HPDE6-E6E7 (cell line): Measurements from ENCODE around the gene CLBA1.
"Not testable (repeated sequence)": the region's sequence is repeated elsewhere in the genome, so short reads cannot be mapped to it uniquely, and the experiment has no call there.

Source experiments
- DNase-seq: peaks from one replicate; pipeline ENCODE4 v3.0.0; 2011; ENCODE audit warnings: missing footprints; ENCODE audit errors: extremely low spot score

CLBA1 gene

GRCh38 chr14:105023144-105023543, 37.6 kb downstream of the CLBA1 start:
- DNase-seq = no peak

- DNase-seq = no peak
Measured at GRCh38 chr14:105023791-105024480, 38.3 kb downstream of the CLBA1 start.

GRCh38 chr14:105025429-105025828, 39.8 kb downstream of the CLBA1 start:
- DNase-seq = no peak

- DNase-seq = no peak
Measured at GRCh38 chr14:105026033-105026785, 40.6 kb downstream of the CLBA1 start.

DNA sequence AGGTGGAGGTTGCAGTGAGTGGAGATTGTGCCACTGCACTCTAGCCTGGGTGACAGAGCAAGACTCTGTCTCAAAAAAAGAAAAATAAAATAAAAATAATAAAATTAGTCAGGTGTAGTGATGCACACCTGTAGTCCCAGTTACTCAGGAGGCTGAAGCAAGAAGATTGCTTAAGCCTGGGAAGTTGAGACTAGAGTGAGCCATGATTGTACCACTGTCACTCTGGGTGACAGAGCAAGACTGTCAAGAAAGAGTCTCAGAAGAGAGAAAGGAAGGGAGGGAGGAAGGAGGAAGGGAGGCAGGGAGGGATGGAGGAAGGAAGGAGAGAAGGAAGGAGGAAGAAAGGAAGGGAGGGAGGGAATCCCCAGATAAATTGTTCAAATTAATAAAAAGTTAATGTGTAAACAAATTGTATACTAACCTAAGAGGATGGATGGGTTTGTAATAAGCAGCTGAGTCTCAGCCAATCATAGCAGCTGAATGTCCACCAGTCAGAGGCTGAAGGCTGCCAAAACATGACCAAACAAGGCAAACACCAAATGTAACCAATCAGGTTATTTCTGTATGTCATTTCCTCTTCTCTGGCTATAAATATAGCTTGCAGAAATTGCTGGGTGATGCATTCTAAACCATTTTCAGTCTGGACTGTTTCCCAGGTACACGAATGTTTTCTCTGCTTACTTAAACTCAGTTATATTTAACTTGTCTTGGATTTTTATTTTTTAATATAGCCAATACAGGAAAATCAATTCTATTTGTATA, 41.4 kb downstream of the CLBA1 start:
- no peak for DNase-seq

- not testable (repeated sequence) for DNase-seq
Measured at GRCh38 chr14:105027718-105028117, 42.1 kb downstream of the CLBA1 start.

DNA sequence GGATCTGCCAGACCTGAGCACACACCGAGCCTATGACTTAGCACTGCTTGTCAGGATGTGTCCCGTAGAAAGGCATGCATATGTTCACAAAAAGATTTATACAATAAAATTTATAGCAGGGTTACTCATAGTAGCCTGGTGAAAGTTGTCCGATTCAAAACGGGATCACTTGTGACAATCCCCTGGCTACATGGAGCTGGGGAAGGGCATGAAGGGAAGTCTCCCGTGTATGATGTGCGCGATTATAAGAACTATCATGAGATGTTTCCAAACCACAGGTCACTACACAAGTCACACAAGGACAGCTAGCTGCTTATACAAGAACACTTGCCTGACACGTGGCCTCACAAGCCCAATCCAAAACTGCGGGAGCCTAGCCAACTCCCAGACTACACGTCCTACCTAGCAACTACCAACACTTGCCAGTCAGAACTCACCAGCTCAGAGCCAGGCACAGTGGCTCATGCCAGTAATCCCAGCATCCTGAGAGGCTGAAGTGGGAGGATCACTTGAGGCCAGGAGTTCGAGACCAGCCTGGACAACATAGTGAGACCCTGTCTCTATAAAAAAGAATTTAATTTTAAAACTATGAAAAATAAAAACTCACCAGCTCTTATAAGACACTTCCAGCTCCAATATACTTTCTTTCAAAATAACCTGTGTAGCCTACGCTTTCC, 42.8 kb downstream of the CLBA1 start:
- DNase-seq = no peak

DNA sequence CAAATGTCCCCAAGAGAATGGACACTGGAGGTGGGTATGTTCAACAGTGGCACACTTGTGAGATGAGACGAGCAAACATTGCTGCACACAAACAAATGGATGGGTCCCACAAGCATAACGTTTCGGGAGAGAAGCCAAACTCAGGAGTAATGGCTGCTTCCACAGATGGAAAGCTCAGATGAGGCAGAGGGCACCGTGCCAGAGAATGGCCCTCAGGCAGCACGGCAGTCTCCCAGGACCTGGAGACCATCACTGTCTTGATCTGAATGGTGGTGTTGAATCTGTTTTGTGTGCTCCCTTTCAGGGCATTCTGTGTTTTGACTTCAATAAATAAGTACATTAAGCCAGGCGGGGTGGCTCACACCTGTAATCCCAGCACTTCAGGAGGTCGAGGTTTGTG, 43.8 kb downstream of the CLBA1 start:
- no peak for DNase-seq

DNA sequence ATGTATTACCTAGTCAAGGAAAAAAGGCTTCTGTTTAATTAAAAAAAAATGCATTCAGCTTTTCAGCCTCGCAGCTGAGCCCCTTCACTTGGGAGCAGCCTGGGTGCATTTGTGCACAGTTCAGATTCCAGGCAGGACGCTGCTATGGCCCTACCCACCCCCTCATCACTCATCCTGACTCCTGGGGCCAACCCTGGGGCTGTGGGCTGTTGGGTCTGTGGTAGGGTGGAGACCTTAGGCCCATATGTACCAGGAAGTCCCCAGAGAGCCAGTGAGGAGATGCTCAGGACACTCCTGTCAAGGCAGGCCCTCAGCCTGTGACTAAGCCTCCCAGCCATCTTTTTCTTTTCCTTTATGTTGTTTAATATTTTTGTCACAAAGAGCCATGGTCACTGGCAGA, 44.6 kb downstream of the CLBA1 start:
- DNase-seq = no peak

- DNase-seq = no peak
Measured at GRCh38 chr14:105030836-105031396, 45.3 kb downstream of the CLBA1 start.

DNA sequence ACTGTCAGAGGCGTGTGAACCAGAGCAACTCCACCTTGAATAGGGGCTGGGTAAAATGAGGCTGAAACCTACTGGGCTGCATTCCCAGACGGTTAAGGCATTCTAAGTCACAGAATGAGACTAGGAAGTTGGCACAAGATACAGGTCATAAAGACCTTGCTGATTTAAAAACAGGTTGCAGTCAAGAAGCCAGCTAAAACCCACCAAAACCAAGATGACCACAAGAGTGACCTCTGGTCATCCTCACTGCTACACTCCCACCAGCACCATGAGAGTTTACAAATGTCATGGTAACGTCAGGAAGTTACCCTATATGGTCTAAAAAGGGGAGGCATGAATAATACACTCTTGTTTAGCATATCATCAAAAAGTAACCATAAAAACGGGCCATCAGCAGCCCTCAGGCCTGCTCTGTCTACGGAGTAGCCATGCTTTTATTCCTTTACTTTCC, 46.9 kb downstream of the CLBA1 start:
- DNase-seq = not testable (repeated sequence)

GRCh38 chr14:105033412-105033900, 47.9 kb downstream of the CLBA1 start:
- DNase-seq = not testable (repeated sequence)

DNA sequence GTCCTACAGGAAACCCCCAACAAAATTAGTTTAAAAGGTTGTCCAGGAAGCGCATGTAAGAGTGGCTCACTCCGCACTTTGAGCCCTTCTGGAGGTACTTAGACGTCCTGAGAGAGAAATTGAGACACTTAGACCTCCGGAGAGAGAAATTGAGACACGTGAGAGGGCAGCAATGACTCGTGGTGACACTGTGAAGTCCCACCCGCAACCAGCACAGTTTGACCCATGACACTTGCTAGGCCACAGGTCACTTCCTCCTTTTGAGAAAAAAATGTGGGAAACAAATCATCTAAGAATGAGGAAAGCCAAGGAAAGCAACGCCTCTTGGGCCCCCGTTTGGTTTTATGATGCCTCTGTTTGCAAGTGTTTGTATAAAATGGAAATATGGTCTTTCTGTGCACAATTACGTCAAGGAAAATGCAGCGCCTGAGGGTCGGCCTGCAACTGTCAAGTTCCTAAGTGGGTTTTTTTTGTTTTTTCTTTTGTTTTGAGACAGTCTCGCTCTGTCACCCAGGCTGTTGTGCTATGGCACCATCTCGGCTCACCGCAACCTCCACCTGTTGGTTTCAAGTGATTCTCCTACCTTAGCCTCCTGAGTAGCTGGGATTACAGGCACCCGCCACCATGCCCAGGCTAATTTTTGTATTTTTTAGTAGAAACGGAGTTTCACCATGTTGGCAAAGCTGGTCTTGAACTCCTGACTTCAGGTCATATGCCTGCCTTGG, 48.9 kb downstream of the CLBA1 start:
- DNase-seq = no peak

DNA sequence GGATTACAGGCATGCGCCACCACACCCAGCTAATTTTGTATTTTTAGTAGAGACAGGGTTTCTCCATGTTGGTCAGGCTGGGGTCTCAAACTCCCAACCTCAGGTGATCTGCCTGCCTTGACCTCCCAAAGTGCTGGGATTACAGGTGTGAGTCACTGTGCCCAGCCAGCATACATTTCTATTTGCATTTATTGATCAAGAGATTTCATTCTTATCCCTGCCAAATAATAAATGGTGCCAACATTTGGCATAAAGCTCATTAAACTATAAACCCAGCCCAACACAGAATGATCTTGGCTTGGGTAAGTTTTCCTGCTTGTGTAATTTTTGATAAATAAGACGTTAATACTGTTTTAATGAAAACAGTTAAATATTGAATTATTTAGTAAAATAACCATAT, 50.0 kb downstream of the CLBA1 start:
- not testable (repeated sequence) for DNase-seq

GRCh38 chr14:105039458-105040205, 54.0 kb downstream of the CLBA1 start:
- DNase-seq = no peak

DNA sequence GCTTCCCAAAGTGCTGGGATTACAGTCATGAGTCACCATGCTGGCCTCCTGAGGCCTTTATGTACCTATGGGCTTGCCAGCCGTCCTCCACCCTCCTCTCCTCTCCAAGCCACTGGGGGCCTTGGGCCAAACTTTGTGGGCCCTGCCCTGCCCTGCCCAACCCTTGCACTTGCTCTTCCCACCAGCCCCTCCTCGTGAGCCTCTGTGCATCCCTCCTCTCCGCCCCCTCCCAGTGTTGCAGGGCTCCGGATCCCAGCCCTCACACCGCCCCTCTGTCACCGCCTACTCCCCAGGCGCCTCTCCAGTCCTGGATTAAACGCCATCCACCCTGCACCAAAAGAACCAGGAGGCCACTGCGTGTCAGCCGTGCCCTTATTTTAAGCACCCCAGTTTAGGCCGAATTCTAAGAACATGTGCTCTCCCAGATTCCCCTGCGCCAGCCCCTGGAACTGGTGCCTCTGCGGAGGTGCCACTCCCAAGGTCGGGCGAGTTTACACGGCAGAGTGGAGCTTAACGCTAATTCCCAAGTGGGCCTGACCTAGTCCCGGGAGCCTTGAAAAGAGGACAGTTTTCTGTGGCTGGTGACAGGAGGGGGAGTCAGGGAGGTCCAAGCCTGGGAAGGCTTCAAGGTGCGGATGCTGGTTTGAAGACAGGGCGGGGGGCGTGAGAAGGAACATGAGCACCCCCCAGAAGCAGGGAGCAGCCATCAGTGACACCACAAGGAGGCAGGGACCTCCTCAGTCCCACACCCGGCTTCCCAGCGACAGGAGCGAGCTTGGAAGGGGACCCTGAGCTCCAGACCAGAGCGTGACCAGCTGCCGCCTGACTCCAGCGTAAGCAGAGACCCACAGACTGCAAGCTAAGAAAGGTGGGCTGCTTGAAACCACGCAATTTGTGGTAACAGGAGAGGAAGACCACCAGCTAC, 56.5 kb downstream of the CLBA1 start:
- DNase-seq = no peak

GRCh38 chr14:105042813-105043212, 57.2 kb downstream of the CLBA1 start:
- no peak for DNase-seq

GRCh38 chr14:105043641-105044040, 58.1 kb downstream of the CLBA1 start:
- no peak for DNase-seq
